IMR-90 (cell line): ENCODE data around the gene ST3GAL3. TPM values are rescaled to one million over a fixed set of nuclear protein-coding genes. Genes with fewer than 3 reads are reported as not detected.

Experiments
- ATAC-seq: fragments of 200-7000 bp; cut with Tn5 transposase; 2 replicates; pipeline ENCODE4 v1.9.1; 2020; ENCODE audit warnings: low read depth, mild to moderate bottlenecking, moderate library complexity
- BruUV-seq: library from RNA; stranded (reverse); fragments of 400-500 nt; replicated peaks from 2 replicates; lab custom pipeline; 2021; lab: Mats Ljungman, UMichigan
- CTCF ChIA-PET: fragments of 300-600 bp; formaldehyde crosslinking; extraction: SDS; loops from one replicate; lab custom pipeline; 2021; ENCODE audit warnings: antibody characterized with exemption; lab: Yijun Ruan, JAX
- POLR2A ChIA-PET: fragments of 300-600 bp; sonication (Branson Sonifier 250); formaldehyde crosslinking; loops from one replicate; lab custom pipeline; 2022; ENCODE audit warnings: antibody characterized with exemption; ENCODE audit not compliant: unreplicated experiment; lab: Charles Lee
- DNase-seq: peaks from one replicate; pipeline ENCODE4 v3.0.0; 2013
- H2AFZ ChIP-seq: replicated peaks from 2 replicates; pipeline ENCODE3; 2013; ENCODE audit warnings: low read length, mild to moderate bottlenecking; ENCODE audit not compliant: poor library complexity
- H2AK5ac ChIP-seq: 2 replicates; pipeline ENCODE4 v1.6.1; 2013; ENCODE audit warnings: low read depth, low read length, inconsistent platforms
- H2AK9ac ChIP-seq: replicated peaks from 2 replicates; pipeline ENCODE3; 2013; ENCODE audit warnings: mild to moderate bottlenecking, low read depth, low read length, moderate library complexity; ENCODE audit not compliant: poor library complexity
- H2BK120ac ChIP-seq: 2 replicates; pipeline ENCODE4 v1.6.1; 2013; ENCODE audit warnings: low read depth, low read length, inconsistent platforms
- H2BK15ac ChIP-seq: 3 replicates; pipeline ENCODE4 v1.6.1; 2013; ENCODE audit warnings: low read depth, low read length, inconsistent platforms
- H2BK20ac ChIP-seq: 2 replicates; pipeline ENCODE4 v1.6.1; 2013; ENCODE audit warnings: low read depth, mild to moderate bottlenecking, inconsistent platforms, low read length, moderate library complexity
- H2BK5ac ChIP-seq: 2 replicates; pipeline ENCODE4 v1.6.1; 2013; ENCODE audit warnings: mild to moderate bottlenecking, low read depth, low read length, inconsistent platforms; ENCODE audit not compliant: poor library complexity, severe bottlenecking
- H3K14ac ChIP-seq: replicated peaks from 2 replicates; pipeline ENCODE4 v1.6.1; 2013; ENCODE audit warnings: low read depth, low read length, inconsistent platforms
- H3K18ac ChIP-seq: 2 replicates; pipeline ENCODE4 v1.6.1; 2013; ENCODE audit warnings: low read depth, low read length, control low read depth
- H3K23ac ChIP-seq: 2 replicates; pipeline ENCODE4 v1.6.1; 2013; ENCODE audit warnings: low read depth, low read length, inconsistent platforms
- H3K27ac ChIP-seq: 2 replicates; pipeline ENCODE4 v1.5.1; 2013; ENCODE audit warnings: mild to moderate bottlenecking, control low read depth, low read length; ENCODE audit not compliant: insufficient read depth
- H3K27me3 ChIP-seq: 2 replicates; pipeline ENCODE4 v1.6.1; 2013; ENCODE audit warnings: low read length; ENCODE audit not compliant: control insufficient read depth, insufficient read depth
- H3K36me3 ChIP-seq: 2 replicates; pipeline ENCODE4 v1.6.1; 2013; ENCODE audit warnings: low read length, mixed read lengths; ENCODE audit not compliant: control insufficient read depth, insufficient read depth
- H3K4ac ChIP-seq: 2 replicates; pipeline ENCODE4 v1.6.1; 2013; ENCODE audit warnings: low read depth, low read length, inconsistent platforms
- H3K4me1 ChIP-seq: 2 replicates; pipeline ENCODE4 v1.6.1; 2013; ENCODE audit warnings: low read length, mixed read lengths; ENCODE audit not compliant: control insufficient read depth, insufficient read depth
- H3K4me2 ChIP-seq: 2 replicates; pipeline ENCODE4 v1.6.1; 2013; ENCODE audit warnings: low read depth, mild to moderate bottlenecking, control low read depth, low read length, moderate library complexity
- H3K4me3 ChIP-seq: 2 replicates; pipeline ENCODE4 v1.5.1; 2013; ENCODE audit warnings: low read depth, mild to moderate bottlenecking, control low read depth, low read length, moderate library complexity; ENCODE audit not compliant: insufficient read depth
- H3K56ac ChIP-seq: 2 replicates; pipeline ENCODE4 v1.6.1; 2013; ENCODE audit warnings: low read length, inconsistent platforms; ENCODE audit not compliant: insufficient read depth; ENCODE audit errors: extremely low read depth
- H3K79me1 ChIP-seq, 2 experiments: 2 replicates each; pipeline ENCODE4 v1.6.1; 2013; ENCODE audit warnings: low read length in 2 of 2, inconsistent platforms in 1 of 2, low read depth in 1 of 2
- H3K9ac ChIP-seq: 2 replicates; pipeline ENCODE4 v1.6.1; 2013; ENCODE audit warnings: low read depth, low read length, control low read depth
- H3K9me1 ChIP-seq: 2 replicates; pipeline ENCODE4 v1.6.1; 2013; ENCODE audit warnings: low read length, inconsistent platforms; ENCODE audit not compliant: insufficient read depth
- H3K9me3 ChIP-seq: 2 replicates; pipeline ENCODE4 v1.6.1; 2013; ENCODE audit warnings: low read length; ENCODE audit not compliant: control insufficient read depth, insufficient read depth
- H4K20me1 ChIP-seq: 2 replicates; pipeline ENCODE4 v1.6.1; 2013; ENCODE audit warnings: low read length, inconsistent platforms; ENCODE audit not compliant: insufficient read depth
- H4K5ac ChIP-seq: 2 replicates; pipeline ENCODE4 v1.6.1; 2013; ENCODE audit warnings: mild to moderate bottlenecking, low read depth, low read length, control low read depth
- H4K8ac ChIP-seq, 2 experiments: 2 replicates each; pipeline ENCODE4 v1.6.1; 2013; ENCODE audit warnings: low read depth in 2 of 2, low read length in 2 of 2, control low read depth in 1 of 2, inconsistent platforms in 1 of 2
- H4K91ac ChIP-seq: 2 replicates; pipeline ENCODE4 v1.6.1; 2013; ENCODE audit warnings: low read depth, low read length, inconsistent platforms; ENCODE audit not compliant: insufficient read depth
- CEBPB ChIP-seq: IDR thresholded peaks from 2 replicates; pipeline ENCODE4 v1.6.1; 2012; ENCODE audit warnings: low read depth, low read length, improper control_type of control experiment
- CHD1 ChIP-seq: IDR thresholded peaks from 2 replicates; pipeline ENCODE4 v1.6.1; 2012; ENCODE audit warnings: low read depth, low read length, improper control_type of control experiment
- RCOR1 ChIP-seq: IDR thresholded peaks from 2 replicates; pipeline ENCODE4 v1.6.1; 2012; ENCODE audit warnings: mild to moderate bottlenecking, low read length, improper control_type of control experiment; ENCODE audit not compliant: insufficient replicate concordance
- SMC3 ChIP-seq: fragments of 150-350 bp; IDR thresholded peaks from 2 replicates; pipeline ENCODE4 v1.6.1; 2016; ENCODE audit warnings: low read depth, mild to moderate bottlenecking, antibody characterized with exemption, low read length, moderate library complexity
- WGBS, 2 experiments: methylation state at CpG; one replicate each; pipeline versions ENCODE4 v1.1.5 to v1.1.7; 2013; ENCODE audit warnings: missing lambda C conversion rate in 2 of 2; ENCODE audit not compliant: insufficient read length in 1 of 2; ENCODE audit errors: extremely low coverage in 2 of 2; 5-methylcytosine and 5-hydroxymethylcytosine counted together
- dilution Hi-C: fragments of 300-500 bp; cut with HindIII; formaldehyde crosslinking; loops from one replicate; pipeline ENCODE4 v1.14.3; 2018; ENCODE audit warnings: low sequenced_read_pairs; ENCODE audit not compliant: unreplicated experiment
- in situ Hi-C: fragments of 300-500 bp; cut with MboI; formaldehyde crosslinking; loops from 3 replicates; pipeline ENCODE4 v1.14.3; 2019; ENCODE audit warnings: low sequenced_read_pairs, inconsistent platforms, mixed read lengths
- intact Hi-C: fragments of 100-400 bp; cut with micrococcal nuclease; formaldehyde crosslinking; loops from 2 replicates; pipeline ENCODE4 v1.10.0; 2022
- polyA plus RNA-seq, 3 experiments: library from polyadenylated mRNA; depleted of rRNA; stranded (reverse); fragments of >200 nt; gene quantifications; 2 replicates each; pipeline ENCODE4 v1.2.3, GENCODE V29; 2012; ENCODE audit warnings: low replicate concordance in 1 of 3
- total RNA-seq: library from RNA; depleted of rRNA; stranded (reverse); fragments of >200 nt; gene quantifications from 2 replicates; pipeline ENCODE4 v1.2.3, GENCODE V29; 2012
- TF ChIP-seq, protein P1 (sequence below): conservative IDR thresholded peaks from 2 replicates; pipeline ENCODE4 v1.5.1; 2012; ENCODE audit warnings: mild to moderate bottlenecking, low read depth, low read length, improper control_type of control experiment

ST3GAL3 gene
- total and polyA plus RNA-seq, 2 of the 4 experiments (the other 2 are of a cell fraction), result 12.0 to 14.8 TPM

DNA sequence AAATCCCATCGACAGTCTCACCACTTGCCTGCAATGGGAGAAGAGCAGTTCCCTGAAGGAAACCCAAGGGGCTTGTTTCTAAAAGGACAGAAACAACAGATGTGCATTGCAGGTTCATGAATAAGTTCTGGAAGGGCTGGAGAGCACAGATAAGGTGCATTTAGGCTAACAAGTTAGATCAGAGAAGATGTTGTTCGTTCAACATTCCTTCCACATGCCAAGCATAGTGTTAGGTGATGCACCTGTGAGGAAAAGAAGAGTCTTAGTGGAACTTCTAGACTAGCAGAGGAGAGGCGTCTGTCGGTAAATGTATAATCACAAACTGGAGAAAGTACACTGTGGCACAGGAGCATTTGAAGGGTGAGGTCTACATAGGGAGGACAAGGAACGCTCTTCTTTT is 98.0 kb downstream of the ST3GAL3 start:
- WGBS, 2 experiments, result no CpG with 5 or more reads among the region's 5 CpGs
- H3K79me1 ChIP-seq, result peaks cover 4 to 30% of the 10 kb centered on the region in 2 experiments
- H2AK9ac ChIP-seq, result no peak overlapping the region

More for the DNA sequence above, 98.0 kb downstream of the ST3GAL3 start:
- Histone ChIP-seq H2AK5ac (no peak overlapping the region), H3K23ac (no peak overlapping the region), H3K56ac (no peak overlapping the region), H2BK20ac (no peak overlapping the region), H3K9me3 (peaks cover 7% of the 10 kb centered on the region; the same call in 1 of the 2 replicates), H3K4ac (no peak overlapping the region), H3K36me3 (no peaks in the 10 kb centered on the region; the same call in 1 of the 2 replicates), H3K14ac (no peak overlapping the region), H4K5ac (no peak overlapping the region), H3K9me1 (peaks cover 3% of the 10 kb centered on the region; the same call in 1 of the 2 replicates), H3K4me1 (peaks cover 1% of the 10 kb centered on the region; the same call in 1 of the 2 replicates), H2BK120ac (no peak overlapping the region), H4K20me1 (peaks cover 3% of the 10 kb centered on the region; the same call in 1 of the 2 replicates), H3K27me3 (no peaks in the 10 kb centered on the region), H2BK5ac (no peak overlapping the region), H3K4me3 (no peak overlapping the region), H2AFZ (no peak overlapping the region), H4K8ac (no peak overlapping the region), H3K9ac (no peak overlapping the region), H4K91ac (no peak overlapping the region), H3K4me2 (no peak overlapping the region), H3K27ac (no peak overlapping the region), H2BK15ac (no peak overlapping the region), H3K18ac (no peak overlapping the region)
- ChIA-PET POLR2A (no interaction called here), CTCF (no interaction called here)
- intact Hi-C loops, result no loop called here
- ATAC-seq (no peak), DNase-seq (no peak)
- in situ Hi-C loops, result no loop called here
- dilution Hi-C loops, result no loop called here
- TF ChIP-seq SMC3 (no peak), RCOR1 (no peak), CHD1 (no peak), CEBPB (no peak)
- TF ChIP-seq, protein P1, sequence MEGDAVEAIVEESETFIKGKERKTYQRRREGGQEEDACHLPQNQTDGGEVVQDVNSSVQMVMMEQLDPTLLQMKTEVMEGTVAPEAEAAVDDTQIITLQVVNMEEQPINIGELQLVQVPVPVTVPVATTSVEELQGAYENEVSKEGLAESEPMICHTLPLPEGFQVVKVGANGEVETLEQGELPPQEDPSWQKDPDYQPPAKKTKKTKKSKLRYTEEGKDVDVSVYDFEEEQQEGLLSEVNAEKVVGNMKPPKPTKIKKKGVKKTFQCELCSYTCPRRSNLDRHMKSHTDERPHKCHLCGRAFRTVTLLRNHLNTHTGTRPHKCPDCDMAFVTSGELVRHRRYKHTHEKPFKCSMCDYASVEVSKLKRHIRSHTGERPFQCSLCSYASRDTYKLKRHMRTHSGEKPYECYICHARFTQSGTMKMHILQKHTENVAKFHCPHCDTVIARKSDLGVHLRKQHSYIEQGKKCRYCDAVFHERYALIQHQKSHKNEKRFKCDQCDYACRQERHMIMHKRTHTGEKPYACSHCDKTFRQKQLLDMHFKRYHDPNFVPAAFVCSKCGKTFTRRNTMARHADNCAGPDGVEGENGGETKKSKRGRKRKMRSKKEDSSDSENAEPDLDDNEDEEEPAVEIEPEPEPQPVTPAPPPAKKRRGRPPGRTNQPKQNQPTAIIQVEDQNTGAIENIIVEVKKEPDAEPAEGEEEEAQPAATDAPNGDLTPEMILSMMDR, result no peak
- BruUV-seq, result no TSS peak
